AG04450 (cell line): ENCODE data around the gene PCDHGA9. TPM values are rescaled to one million over a fixed set of nuclear protein-coding genes. Genes with fewer than 3 reads are reported as not detected.
"Not testable (repeated sequence)": the region's sequence is repeated elsewhere in the genome, so short reads cannot be mapped to it uniquely, and the experiment has no call there.

ENCODE experiments used
- CTCF ChIA-PET: fragments of 300-600, 350-600 bp; formaldehyde crosslinking; extraction: SDS; loops from one replicate; lab custom pipeline; 2022; ENCODE audit warnings: antibody characterized with exemption, inconsistent platforms; lab: Charles Lee
- POLR2A ChIA-PET: fragments of 350-600 bp; formaldehyde crosslinking; extraction: SDS; loops from one replicate; lab custom pipeline; 2021; ENCODE audit warnings: antibody characterized with exemption, inconsistent platforms; lab: Yijun Ruan, JAX
- DNase-seq: peaks from one replicate; pipeline ENCODE4 v3.0.0-alpha.2; 2011; ENCODE audit warnings: low read depth, low spot score
- H3K27ac ChIP-seq: one replicate; pipeline ENCODE4 v1.5.1; 2012; ENCODE audit warnings: low read depth, low read length, control low read depth
- H3K27me3 ChIP-seq: one replicate; pipeline ENCODE4 v1.6.0; 2012; ENCODE audit warnings: low read length; ENCODE audit not compliant: control insufficient read depth, insufficient read depth
- H3K4me3 ChIP-seq: 2 replicates; pipeline ENCODE4 v1.5.1; 2011; ENCODE audit warnings: mild to moderate bottlenecking, low read depth, low read length, control low read depth
- H3K9me3 ChIP-seq: 2 replicates; pipeline ENCODE4 v1.5.1; 2012; ENCODE audit warnings: low read length; ENCODE audit not compliant: control insufficient read depth, insufficient read depth
- CTCF ChIP-seq: IDR thresholded peaks from 2 replicates; pipeline ENCODE4 v1.5.1; 2011; ENCODE audit warnings: low read depth, low read length, control low read depth, inconsistent platforms
- polyA plus RNA-seq: library from polyadenylated mRNA; depleted of rRNA; stranded (reverse); fragments of >200 nt; gene quantifications from 2 replicates; pipeline ENCODE4 v1.2.3, GENCODE V29; 2011

The PCDHGA9 gene
- polyA plus RNA-seq, 1 experiment, result 6.4 TPM

GRCh38 chr5:141430332-141431113, 27.9 kb downstream of the PCDHGA9 start, which contains the start of gene PCDHGA12:
TSS of gene PCDHGA12 (plus strand) at chr5:141430507. CDS start at chr5:141430760, 253 bp downstream.
- Histone ChIP-seq H3K4me3 (peak within 1 kb of the TSS; percentile 37), H3K27me3 (no peaks in the 10 kb centered on the region), H3K9me3 (peaks cover 65% of the 10 kb centered on the region), H3K27ac (peak within 1 kb of the TSS; percentile 52)
- no peak for DNase-seq
- TF ChIP-seq CTCF, result peak; percentile 43; the same call in 1 of the 2 replicates
- ChIA-PET CTCF (interaction anchor here (0.5 to 7.2 kb wide), 27 partner anchors 9 to 186 kb away, joined by 3 to 94 read pairs (median 4); partner anchors contain the start of genes PCDHGA10, PCDHGA11, PCDHGB3 and PCDHGB5), POLR2A (interaction anchor here (1.1 kb wide), 1 partner anchor 46 kb away, joined by 4 read pairs; no protein-coding TSS in a partner anchor)

- peak overlapping the region; percentile 21 for H3K27ac ChIP-seq
- POLR2A ChIA-PET, result no interaction called here
- no peak for DNase-seq
- TF ChIP-seq CTCF, result no peak
- no peak overlapping the region for H3K4me3 ChIP-seq
- H3K9me3 ChIP-seq, result peaks cover 60% of the 10 kb centered on the region
- CTCF ChIA-PET, result interaction anchor here (0.8 to 7.2 kb wide), 10 partner anchors 10 to 136 kb away, joined by 3 to 94 read pairs (median 10); partner anchors contain the start of genes PCDHGA10 and PCDHGA11
- H3K27me3 ChIP-seq, result no peaks in the 10 kb centered on the region
These were observed 28.7 kb downstream of the PCDHGA9 start for GRCh38 chr5:141431286-141431685.

DNA sequence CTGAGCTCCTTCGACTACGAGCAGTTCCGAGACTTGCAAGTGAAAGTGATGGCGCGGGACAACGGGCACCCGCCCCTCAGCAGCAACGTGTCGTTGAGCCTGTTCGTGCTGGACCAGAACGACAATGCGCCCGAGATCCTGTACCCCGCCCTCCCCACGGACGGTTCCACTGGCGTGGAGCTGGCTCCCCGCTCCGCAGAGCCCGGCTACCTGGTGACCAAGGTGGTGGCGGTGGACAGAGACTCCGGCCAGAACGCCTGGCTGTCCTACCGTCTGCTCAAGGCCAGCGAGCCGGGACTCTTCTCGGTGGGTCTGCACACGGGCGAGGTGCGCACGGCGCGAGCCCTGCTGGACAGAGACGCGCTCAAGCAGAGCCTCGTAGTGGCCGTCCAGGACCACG, 29.7 kb downstream of the PCDHGA9 start:
- H3K9me3 ChIP-seq, result peaks cover 49% of the 10 kb centered on the region
- H3K27me3 ChIP-seq, H3K4me3 ChIP-seq, H3K27ac ChIP-seq, DNase-seq, POLR2A ChIA-PET: not testable (repeated sequence)
- CTCF ChIA-PET, result interaction anchor here (1.4 to 7.2 kb wide), 2 partner anchors 126 to 136 kb away, joined by 3 to 94 read pairs; no protein-coding TSS in a partner anchor

DNA sequence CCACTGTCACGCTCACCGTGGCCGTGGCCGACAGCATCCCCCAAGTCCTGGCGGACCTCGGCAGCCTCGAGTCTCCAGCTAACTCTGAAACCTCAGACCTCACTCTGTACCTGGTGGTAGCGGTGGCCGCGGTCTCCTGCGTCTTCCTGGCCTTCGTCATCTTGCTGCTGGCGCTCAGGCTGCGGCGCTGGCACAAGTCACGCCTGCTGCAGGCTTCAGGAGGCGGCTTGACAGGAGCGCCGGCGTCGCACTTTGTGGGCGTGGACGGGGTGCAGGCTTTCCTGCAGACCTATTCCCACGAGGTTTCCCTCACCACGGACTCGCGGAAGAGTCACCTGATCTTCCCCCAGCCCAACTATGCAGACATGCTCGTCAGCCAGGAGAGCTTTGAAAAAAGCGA, 30.1 kb downstream of the PCDHGA9 start:
- not testable (repeated sequence) for H3K27me3 ChIP-seq, H3K4me3 ChIP-seq
- CTCF ChIA-PET, result interaction anchor here (1.4 to 7.2 kb wide), 2 partner anchors 126 to 136 kb away, joined by 3 to 94 read pairs; no protein-coding TSS in a partner anchor

DNA sequence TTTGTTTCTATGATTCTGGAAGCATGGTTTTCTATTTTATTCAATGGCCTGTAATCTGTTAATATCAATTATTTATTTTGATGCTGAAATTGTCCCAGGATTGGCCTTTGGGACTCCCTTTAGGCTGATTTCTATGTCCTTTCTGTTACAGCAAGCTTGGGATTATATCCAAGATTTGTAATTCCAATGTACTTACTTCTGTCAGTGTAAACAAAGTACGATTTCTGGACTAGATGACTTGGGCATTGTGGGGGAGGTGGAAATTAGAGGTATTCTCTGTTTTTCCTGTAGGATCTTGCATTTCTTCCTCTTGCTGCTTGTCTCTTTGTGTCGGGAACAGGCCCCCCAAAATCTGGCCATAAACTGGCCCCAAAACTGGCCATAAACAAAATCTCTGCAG, 31.4 kb downstream of the PCDHGA9 start:
- Histone ChIP-seq H3K27me3 (no peaks in the 10 kb centered on the region), H3K27ac (no peak overlapping the region), H3K9me3 (peaks cover 34% of the 10 kb centered on the region), H3K4me3 (no peak overlapping the region)
- ChIA-PET CTCF (interaction anchor here (7.2 kb wide), 1 partner anchor 124 kb away, joined by 94 read pairs; no protein-coding TSS in a partner anchor), POLR2A (no interaction called here)
- DNase-seq, result no peak
- TF ChIP-seq CTCF, result no peak

More for the DNA sequence above, 30.1 kb downstream of the PCDHGA9 start:
- peaks cover 45% of the 10 kb centered on the region for H3K9me3 ChIP-seq
- POLR2A ChIA-PET, DNase-seq, H3K27ac ChIP-seq: not testable (repeated sequence)
